Thymus (tissue), 11 donors: Measurements from ENCODE around the gene ASB13. TPM values are rescaled to one million over a fixed set of nuclear protein-coding genes. Genes with fewer than 3 reads are reported as not detected.

Source experiments
- DNase-seq, 9 donors: peaks; one replicate each; pipeline ENCODE4 v3.0.0-alpha.2; 2013; ENCODE audit warnings: low spot score in 9 of 9, low read depth in 6 of 9, missing footprints in 1 of 9
- H3K27ac ChIP-seq, 2 donors: one replicate each; pipeline ENCODE4 v1.5.1; 2013; ENCODE audit warnings: control low read depth in 1 of 2, low read depth in 1 of 2, low read length in 1 of 2, mild to moderate bottlenecking in 1 of 2, moderate library complexity in 1 of 2
- H3K27me3 ChIP-seq, 2 donors: one replicate each; pipeline ENCODE4 v1.5.1; 2013; ENCODE audit warnings: low read length in 1 of 2; ENCODE audit not compliant: control insufficient read depth in 2 of 2, insufficient read depth in 1 of 2
- H3K36me3 ChIP-seq, 2 donors: one replicate each; pipeline ENCODE4 v1.5.1; 2013; ENCODE audit warnings: low read length in 1 of 2, mild to moderate bottlenecking in 1 of 2, moderate library complexity in 1 of 2; ENCODE audit not compliant: control insufficient read depth in 2 of 2, insufficient read depth in 2 of 2
- H3K4me1 ChIP-seq, 2 donors: one replicate each; pipeline ENCODE4 v1.5.1; 2013; ENCODE audit warnings: low read length in 2 of 2; ENCODE audit not compliant: control insufficient read depth in 2 of 2, insufficient read depth in 2 of 2
- H3K4me3 ChIP-seq, 2 donors: one replicate each; pipeline ENCODE4 v1.5.1; 2013; ENCODE audit warnings: low read length in 2 of 2, control low read depth in 1 of 2, mild to moderate bottlenecking in 1 of 2
- H3K9me3 ChIP-seq, 2 donors: one replicate each; pipeline ENCODE4 v1.5.1; 2013; ENCODE audit warnings: low read length in 1 of 2, mild to moderate bottlenecking in 1 of 2; ENCODE audit not compliant: control insufficient read depth in 2 of 2, insufficient read depth in 1 of 2
- WGBS: extraction: QIAGEN DNeasy Blood & Tissue Kit; methylation state at CpG from one replicate; pipeline ENCODE4 v1.1.7; 2013; 5-methylcytosine and 5-hydroxymethylcytosine counted together
- polyA plus RNA-seq: library from polyadenylated mRNA; stranded (reverse); fragments of 200-250 nt; gene quantifications from one replicate; pipeline ENCODE4 v1.2.3, GENCODE V29; 2013
- total RNA-seq: library from RNA; stranded (reverse); fragments of 120-200 nt; gene quantifications from one replicate; pipeline ENCODE4 v1.2.4, GENCODE V29; 2013
- donor health status: healthy.

The ASB13 gene
- total and polyA plus RNA-seq, 2 donors: 3.3 to 13.7 TPM

- Histone ChIP-seq H3K4me3 (no peak overlapping the region), H3K36me3 (no peaks in the 10 kb centered on the region), H3K27me3 (peaks cover 0 to 13% of the 10 kb centered on the region in 2 donors), H3K9me3 (no peaks in the 10 kb centered on the region), H3K27ac (no peak overlapping the region), H3K4me1 (peaks cover 13 to 33% of the 10 kb centered on the region in 2 donors)
- WGBS: 95% methylated on average over 12 of the region's 12 CpGs
- no peak for DNase-seq
These were observed 2.5 kb downstream of the ASB13 start for GRCh38 chr10:5663692-5664427.

DNA sequence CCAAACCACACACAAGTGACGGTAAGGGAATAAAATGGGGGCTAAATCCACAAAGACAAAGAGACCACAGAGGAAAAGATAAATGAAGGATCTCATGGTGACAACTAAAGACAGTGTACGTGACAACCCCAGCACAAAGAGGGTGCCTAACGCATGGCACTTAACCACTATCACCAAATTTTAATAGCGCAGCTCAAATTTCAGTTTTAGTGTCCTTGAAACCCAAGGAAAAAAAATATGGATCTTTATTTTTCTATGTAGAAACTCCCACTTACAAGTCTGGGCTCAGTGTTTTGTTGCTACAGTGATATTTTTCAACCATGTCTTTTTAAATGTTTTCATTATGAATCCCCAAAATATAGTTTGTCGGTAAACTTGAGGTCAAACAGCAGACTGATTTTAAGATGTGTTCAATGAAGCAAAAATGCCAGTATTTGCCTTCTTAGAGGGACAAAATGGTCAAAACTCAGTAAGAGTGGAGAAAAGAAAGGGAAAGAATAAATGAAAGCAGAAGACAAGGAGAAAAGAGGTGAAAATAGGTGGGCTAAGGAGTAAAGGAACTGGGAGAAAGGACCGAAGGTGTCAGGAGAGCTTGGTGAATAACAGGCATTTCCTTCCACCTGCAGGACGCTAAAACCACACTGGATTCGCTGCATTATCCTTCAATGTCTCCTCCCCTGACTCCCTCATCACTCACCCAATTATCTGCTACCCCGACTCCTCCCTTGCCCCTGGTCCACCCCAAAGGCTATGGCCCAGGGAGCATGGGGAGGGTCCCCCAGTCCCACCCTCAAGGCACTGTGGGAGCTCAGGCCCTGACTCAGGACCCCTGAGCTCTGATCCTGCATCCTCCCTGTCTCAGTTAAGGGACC, 3.5 kb downstream of the ASB13 start:
- Histone ChIP-seq H3K27ac (no peak overlapping the region), H3K27me3 (peaks cover 0 to 13% of the 10 kb centered on the region in 2 donors), H3K4me3 (no peak overlapping the region), H3K4me1 (peaks cover 13 to 38% of the 10 kb centered on the region in 2 donors), H3K36me3 (no peaks in the 10 kb centered on the region), H3K9me3 (no peaks in the 10 kb centered on the region)
- DNase-seq: no peak
- WGBS: 74% methylated on average over 9 of the region's 9 CpGs

GRCh38 chr10:5661043-5661442, 5.4 kb downstream of the ASB13 start:
- Histone ChIP-seq H3K9me3 (no peaks in the 10 kb centered on the region), H3K36me3 (no peaks in the 10 kb centered on the region), H3K27ac (no peak overlapping the region), H3K4me1 (peaks cover 22 to 45% of the 10 kb centered on the region in 2 donors), H3K27me3 (peaks cover 0 to 5% of the 10 kb centered on the region in 2 donors), H3K4me3 (no peak overlapping the region)
- DNase-seq: no peak
- WGBS: 97% methylated on average over 6 of the region's 6 CpGs

- Histone ChIP-seq H3K4me1 (peaks cover 29 to 52% of the 10 kb centered on the region in 2 donors), H3K36me3 (no peaks in the 10 kb centered on the region), H3K27ac (no peak overlapping the region), H3K27me3 (no peaks in the 10 kb centered on the region), H3K9me3 (no peaks in the 10 kb centered on the region), H3K4me3 (no peak overlapping the region)
- DNase-seq: no peak
- 72% methylated on average over 16 of the region's 16 CpGs for WGBS
These were observed 6.5 kb downstream of the ASB13 start for GRCh38 chr10:5659702-5660528.

DNA sequence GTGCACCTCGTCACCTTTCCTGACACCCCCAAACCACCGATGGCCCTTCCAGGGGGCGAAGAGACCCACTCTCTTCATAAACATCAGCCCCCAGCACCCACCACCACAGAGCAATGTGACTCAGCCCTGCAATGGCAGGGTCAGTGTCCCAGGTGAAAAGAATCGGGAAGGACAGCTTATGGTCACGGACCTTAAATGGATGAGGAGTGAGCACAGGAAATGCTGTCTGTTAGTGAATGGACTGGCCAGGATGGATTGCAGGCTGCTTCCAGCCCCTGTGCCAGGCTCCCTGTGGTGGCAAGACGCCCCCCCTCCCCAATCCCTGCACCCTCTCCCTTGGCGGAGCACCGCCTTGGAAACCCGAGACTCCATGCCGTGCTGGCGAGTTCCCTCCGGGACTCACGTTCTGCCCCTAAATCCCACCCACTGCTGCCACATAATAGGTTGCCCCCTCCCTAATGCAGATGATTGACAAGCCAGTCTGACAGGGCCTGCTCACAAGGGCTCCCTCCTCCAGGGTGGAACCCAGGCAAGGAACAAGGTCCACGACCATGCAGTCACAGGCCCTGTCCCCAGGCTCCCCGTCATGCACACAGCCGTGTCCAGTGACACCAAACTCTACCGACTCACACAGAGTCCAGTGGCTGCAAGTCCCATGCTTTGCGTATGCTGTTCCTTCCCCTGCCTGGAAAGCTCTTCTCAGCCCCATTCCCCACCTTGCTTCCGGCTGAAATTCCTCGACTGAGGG, 7.3 kb downstream of the ASB13 start:
- Histone ChIP-seq H3K4me3 (no peak overlapping the region), H3K27ac (no peak overlapping the region), H3K36me3 (no peaks in the 10 kb centered on the region), H3K4me1 (peaks cover 38 to 61% of the 10 kb centered on the region in 2 donors), H3K27me3 (no peaks in the 10 kb centered on the region), H3K9me3 (no peaks in the 10 kb centered on the region)
- 98% methylated on average over 20 of the region's 20 CpGs for WGBS
- no peak for DNase-seq

DNA sequence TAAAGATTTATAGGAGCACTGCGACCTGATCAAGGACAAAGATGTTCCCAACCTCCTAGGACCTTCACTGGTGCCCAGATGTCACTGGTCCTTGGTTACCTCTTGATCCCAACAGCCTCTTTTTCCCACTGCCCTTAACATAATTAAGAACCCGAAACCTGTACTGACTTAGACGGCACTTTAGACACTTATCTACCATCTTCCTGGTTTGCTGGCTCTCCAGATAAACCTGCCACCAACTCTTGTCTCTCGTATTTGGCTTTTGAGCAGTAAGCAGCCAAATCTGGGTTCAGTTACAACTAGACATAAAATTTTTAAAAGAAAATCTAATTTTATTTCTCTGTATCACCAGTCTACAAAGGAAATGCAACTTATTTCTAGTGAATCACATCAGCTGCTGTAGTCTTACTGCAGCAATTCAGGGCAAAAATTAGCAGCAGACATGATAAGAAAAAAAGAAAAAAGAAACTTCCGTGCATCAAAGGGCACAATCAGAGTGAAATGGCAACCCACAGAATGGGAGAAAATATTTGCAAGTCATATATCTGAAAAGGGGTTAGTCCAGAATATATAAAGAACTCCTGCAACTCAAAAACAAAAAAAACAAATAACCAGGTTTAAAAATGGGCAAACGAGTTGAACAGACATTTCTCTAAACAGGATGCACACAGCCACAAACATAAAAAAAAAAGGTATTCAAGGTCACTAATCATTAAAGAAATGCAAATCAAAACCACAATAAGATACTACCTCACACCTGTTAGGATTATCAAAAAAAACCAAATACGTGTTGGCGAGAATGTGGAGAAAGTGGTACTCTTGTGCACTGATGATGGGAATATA, 9.4 kb downstream of the ASB13 start:
- peak overlapping the region; percentile 13 to 80 for H3K27ac ChIP-seq
- H3K9me3 ChIP-seq: no peaks in the 10 kb centered on the region
- H3K4me3 ChIP-seq: no peak overlapping the region
- peak in 2 of 9 donors; percentile 36 to 70 for DNase-seq
- H3K4me1 ChIP-seq: peaks cover 55 to 82% of the 10 kb centered on the region in 2 donors
- 33% methylated on average over 8 of the region's 8 CpGs for WGBS
- H3K36me3 ChIP-seq: no peaks in the 10 kb centered on the region
- no peaks in the 10 kb centered on the region for H3K27me3 ChIP-seq

GRCh38 chr10:5655121-5655520, 11.3 kb downstream of the ASB13 start:
- H3K4me1 ChIP-seq: peaks cover 51 to 84% of the 10 kb centered on the region in 2 donors
- no peak overlapping the region for H3K4me3 ChIP-seq
- no peaks in the 10 kb centered on the region for H3K27me3 ChIP-seq
- WGBS: 30% methylated on average over 3 of the region's 3 CpGs
- H3K27ac ChIP-seq: peak overlapping the region; percentile 80
- peak in 8 of 9 donors; percentile 53 to 89 (median 71) for DNase-seq
- no peaks in the 10 kb centered on the region for H3K36me3 ChIP-seq
- no peaks in the 10 kb centered on the region for H3K9me3 ChIP-seq
